H9 (cell line): ENCODE data around the gene HBP1. TPM values are rescaled to one million over a fixed set of nuclear protein-coding genes. Genes with fewer than 3 reads are reported as not detected.

Experiments
- DNase-seq: peaks from one replicate; pipeline ENCODE4 v3.0.0-alpha.2; 2017
- H2AFZ ChIP-seq: one replicate; pipeline ENCODE4 v1.6.1; 2013; ENCODE audit warnings: mild to moderate bottlenecking, low read length, control low read depth, moderate library complexity
- H2AK5ac ChIP-seq: 2 replicates; pipeline ENCODE4 v1.6.1; 2013; ENCODE audit warnings: low read length, control low read depth, mixed read lengths; ENCODE audit not compliant: insufficient read length
- H2BK120ac ChIP-seq: one replicate; pipeline ENCODE4 v1.6.1; 2013; ENCODE audit warnings: low read depth, mild to moderate bottlenecking, low read length, control low read depth, inconsistent platforms; ENCODE audit not compliant: poor library complexity, severe bottlenecking
- H2BK12ac ChIP-seq: 2 replicates; pipeline ENCODE4 v1.6.1; 2013; ENCODE audit warnings: low read length, control low read depth, mixed read lengths, low read depth; ENCODE audit not compliant: insufficient read length
- H2BK15ac ChIP-seq: 2 replicates; pipeline ENCODE4 v1.6.1; 2013; ENCODE audit warnings: low read depth, low read length, control low read depth
- H2BK20ac ChIP-seq: one replicate; pipeline ENCODE4 v1.6.1; 2013; ENCODE audit warnings: low read depth, mild to moderate bottlenecking, low read length, control low read depth, inconsistent platforms; ENCODE audit not compliant: poor library complexity, severe bottlenecking
- H2BK5ac ChIP-seq: 2 replicates; pipeline ENCODE4 v1.6.1; 2013; ENCODE audit warnings: low read length, control low read depth, mixed read lengths; ENCODE audit not compliant: insufficient read length
- H3K14ac ChIP-seq: 2 replicates; pipeline ENCODE4 v1.6.1; 2013; ENCODE audit warnings: low read length, control low read depth; ENCODE audit not compliant: insufficient read depth
- H3K18ac ChIP-seq: 2 replicates; pipeline ENCODE4 v1.6.1; 2013; ENCODE audit warnings: low read depth, mild to moderate bottlenecking, mixed read lengths, low read length, control low read depth; ENCODE audit not compliant: insufficient read length
- H3K23ac ChIP-seq: 2 replicates; pipeline ENCODE4 v1.6.1; 2013; ENCODE audit warnings: low read length, control low read depth, mixed read lengths, low read depth; ENCODE audit not compliant: insufficient read length
- H3K23me2 ChIP-seq: 2 replicates; pipeline ENCODE4 v1.6.1; 2013; ENCODE audit warnings: low read depth, mild to moderate bottlenecking, mixed read lengths, low read length, control low read depth; ENCODE audit not compliant: insufficient read length, poor library complexity, severe bottlenecking
- H3K27ac ChIP-seq: 2 replicates; pipeline ENCODE4 v1.5.1; 2013; ENCODE audit warnings: low read length, control low read depth, mixed read lengths, low read depth; ENCODE audit not compliant: insufficient read length
- H3K27me3 ChIP-seq: 2 replicates; pipeline ENCODE4 v1.6.1; 2013; ENCODE audit warnings: low read length, control low read depth, inconsistent platforms; ENCODE audit not compliant: insufficient read depth
- H3K4ac ChIP-seq: 2 replicates; pipeline ENCODE4 v1.6.1; 2013; ENCODE audit warnings: low read depth, mild to moderate bottlenecking, control low read depth, inconsistent platforms, low read length, moderate library complexity
- H3K4me1 ChIP-seq: 2 replicates; pipeline ENCODE4 v1.6.1; 2013; ENCODE audit warnings: low read length, control low read depth, inconsistent platforms; ENCODE audit not compliant: insufficient read depth
- H3K4me2 ChIP-seq: 2 replicates; pipeline ENCODE4 v1.6.1; 2013; ENCODE audit warnings: low read length, control low read depth, mixed read lengths; ENCODE audit not compliant: insufficient read length, insufficient read depth
- H3K56ac ChIP-seq: 2 replicates; pipeline ENCODE4 v1.6.1; 2013; ENCODE audit warnings: low read depth, mild to moderate bottlenecking, mixed read lengths, low read length, control low read depth; ENCODE audit not compliant: insufficient read length
- H3K79me1 ChIP-seq: 2 replicates; pipeline ENCODE4 v1.6.1; 2013; ENCODE audit warnings: low read depth, mild to moderate bottlenecking, moderate library complexity, low read length, control low read depth, inconsistent platforms; ENCODE audit not compliant: insufficient read depth, poor library complexity, severe bottlenecking
- H3K79me2 ChIP-seq: 2 replicates; pipeline ENCODE4 v1.6.1; 2013; ENCODE audit warnings: low read length, control low read depth, inconsistent platforms; ENCODE audit not compliant: insufficient read depth
- H3K9ac ChIP-seq: 2 replicates; pipeline ENCODE4 v1.6.1; 2013; ENCODE audit warnings: low read length, control low read depth, mixed read lengths; ENCODE audit not compliant: insufficient read length; ENCODE audit errors: extremely low read depth
- H3K9me3 ChIP-seq: one replicate; pipeline ENCODE4 v1.6.1; 2013; ENCODE audit warnings: low read depth, low read length, inconsistent platforms; ENCODE audit not compliant: control insufficient read depth
- H3T11ph ChIP-seq: one replicate; pipeline ENCODE4 v1.6.1; 2013; ENCODE audit warnings: mild to moderate bottlenecking, low read length, control low read depth, inconsistent platforms
- H4K20me1 ChIP-seq: one replicate; pipeline ENCODE4 v1.6.1; 2013; ENCODE audit not compliant: control insufficient read depth, insufficient read length, insufficient read depth
- H4K5ac ChIP-seq: 2 replicates; pipeline ENCODE4 v1.6.1; 2013; ENCODE audit warnings: low read depth, mild to moderate bottlenecking, mixed read lengths, low read length, control low read depth; ENCODE audit not compliant: insufficient read length
- H4K8ac ChIP-seq: replicated peaks from 2 replicates; pipeline ENCODE4 v1.6.1; 2013; ENCODE audit warnings: low read length, control low read depth, mixed read lengths, low read depth; ENCODE audit not compliant: insufficient read length
- H4K91ac ChIP-seq: 2 replicates; pipeline ENCODE4 v1.6.1; 2013; ENCODE audit warnings: low read depth, mild to moderate bottlenecking, moderate library complexity, mixed read lengths, low read length, control low read depth; ENCODE audit not compliant: insufficient read length
- H3K27ac Mint-ChIP-seq, 3 experiments: 2 replicates in 2 of 3; 3 replicates in 1 of 3; pipeline ENCODE4 v1.8.0; 2020 to 2021; ENCODE audit warnings: mixed read lengths in 3 of 3, mild to moderate bottlenecking in 1 of 3, moderate library complexity in 1 of 3
- H3K27me3 Mint-ChIP-seq: 2 replicates; pipeline ENCODE4 v1.8.0; 2021; ENCODE audit warnings: low read depth, mild to moderate bottlenecking, moderate library complexity, mixed read lengths
- H3K36me3 Mint-ChIP-seq, 3 experiments: 2 replicates in 2 of 3; 3 replicates in 1 of 3; pipeline ENCODE4 v1.8.0; 2020 to 2021; ENCODE audit warnings: low read depth in 3 of 3, mixed read lengths in 3 of 3; ENCODE audit not compliant: insufficient read depth in 1 of 3
- H3K4me1 Mint-ChIP-seq, 2 experiments: 2 replicates each; pipeline ENCODE4 v1.8.0; 2020; ENCODE audit warnings: mixed read lengths in 2 of 2
- H3K4me3 Mint-ChIP-seq, 2 experiments: 2 replicates in 1 of 2; 3 replicates in 1 of 2; pipeline ENCODE4 v1.8.0; 2020 to 2021; ENCODE audit warnings: mild to moderate bottlenecking in 2 of 2, mixed read lengths in 2 of 2, moderate library complexity in 1 of 2
- H3K9me3 Mint-ChIP-seq, 2 experiments: 2 replicates in 1 of 2; 3 replicates in 1 of 2; pipeline ENCODE4 v1.8.0; 2020; ENCODE audit warnings: mild to moderate bottlenecking in 2 of 2, mixed read lengths in 2 of 2, moderate library complexity in 1 of 2
- CTCF ChIP-seq: fragments of 200-600 bp; sonication (generic); conservative IDR thresholded peaks from 3 replicates; pipeline ENCODE4 v1.8.0; 2021; ENCODE audit warnings: antibody characterized with exemption, mild to moderate bottlenecking
- WGBS: extraction: QIAGEN DNeasy Blood & Tissue Kit; methylation state at CpG from one replicate; pipeline ENCODE4 v1.1.7; 2013; ENCODE audit warnings: missing lambda C conversion rate, low lambda C conversion rate, mixed read lengths; ENCODE audit not compliant: insufficient read length; ENCODE audit errors: extremely low coverage; 5-methylcytosine and 5-hydroxymethylcytosine counted together
- total RNA-seq: library from RNA; stranded (reverse); gene quantifications from 2 replicates; pipeline ENCODE4 v1.2.1, GENCODE V29; 2021

The HBP1 gene
- total RNA-seq, 1 experiment from 2014 or later: 27.6 TPM

GRCh38 chr7:107160389-107160788 lies 8.4 kb upstream of the HBP1 start:
- Histone ChIP-seq H2BK15ac (no peak overlapping the region), H3K79me1 (no peaks in the 10 kb centered on the region), H2AK5ac (no peak overlapping the region), H3K4me2 (no peak overlapping the region), H2AFZ (no peak overlapping the region), H3K79me2 (no peaks in the 10 kb centered on the region), H4K91ac (no peak overlapping the region), H3K23me2 (no peaks in the 10 kb centered on the region), H3K18ac (no peak overlapping the region), H3K9me3 (no peaks in the 10 kb centered on the region), H2BK12ac (no peak overlapping the region), H3K27ac (no peak overlapping the region), H3K56ac (no peak overlapping the region), H2BK120ac (no peak overlapping the region), H3K9ac (no peak overlapping the region), H2BK5ac (no peak overlapping the region), H4K8ac (no peak overlapping the region), H3K4me1 (no peaks in the 10 kb centered on the region), H3K14ac (no peak overlapping the region), H3K23ac (no peak overlapping the region), H3K27me3 (no peaks in the 10 kb centered on the region), H2BK20ac (no peak overlapping the region), H3T11ph (no peak overlapping the region), H3K4ac (no peak overlapping the region), H4K5ac (no peak overlapping the region), H4K20me1 (no peaks in the 10 kb centered on the region)
- no peak for TF ChIP-seq CTCF
- H3K9me3 Mint-ChIP-seq: no peaks in the 10 kb centered on the region; a peak in 1 of 5 replicates
- peaks cover 3% of the 10 kb centered on the region in 2 experiments; a peak in 3 of 4 replicates for H3K4me1 Mint-ChIP-seq
- H3K27ac Mint-ChIP-seq: no peak overlapping the region
- H3K36me3 Mint-ChIP-seq: peaks cover 2 to 17% (median 4%) of the 10 kb centered on the region in 3 experiments; a peak in 6 of 7 replicates
- no peaks in the 10 kb centered on the region for H3K27me3 Mint-ChIP-seq
- no peak for DNase-seq
- H3K4me3 Mint-ChIP-seq: no peak overlapping the region
- WGBS: no CpG with 5 or more reads among the region's 2 CpGs
